WTC11 (cell line): ENCODE measurements around the gene PRCD. TPM values are rescaled to one million over a fixed set of nuclear protein-coding genes. Genes with fewer than 3 reads are reported as not detected.

Experiments
- ATAC-seq: fragments of 200-7000 bp; cut with Tn5 transposase; 2 replicates; pipeline ENCODE4 v1.10.0; 2021; ENCODE audit warnings: mild to moderate bottlenecking, moderate library complexity
- CTCF ChIA-PET: fragments of 300-600 bp; sonication (Branson Sonifier 250); formaldehyde crosslinking; loops from one replicate; lab custom pipeline; 2021; ENCODE audit warnings: antibody characterized with exemption; lab: Charles Lee
- POLR2A ChIA-PET: fragments of 350-600 bp; sonication (Branson Sonifier 250); formaldehyde crosslinking; loops from one replicate; lab custom pipeline; 2021; ENCODE audit warnings: antibody characterized with exemption; lab: Charles Lee
- DNase-seq: peaks from one replicate; pipeline ENCODE4 v3.0.0; 2021; ENCODE audit warnings: low spot score
- H3K27ac Mint-ChIP-seq: 2 replicates; pipeline ENCODE4 v1.8.0; 2021; ENCODE audit warnings: mixed read lengths
- H3K27me3 Mint-ChIP-seq: 2 replicates; pipeline ENCODE4 v1.8.0; 2021; ENCODE audit warnings: low read depth, mild to moderate bottlenecking, moderate library complexity, mixed read lengths
- H3K36me3 Mint-ChIP-seq: 2 replicates; pipeline ENCODE4 v1.8.0; 2021; ENCODE audit warnings: mixed read lengths
- H3K4me1 Mint-ChIP-seq: 2 replicates; pipeline ENCODE4 v1.8.0; 2022; ENCODE audit warnings: mixed read lengths
- H3K4me3 Mint-ChIP-seq: 2 replicates; pipeline ENCODE4 v1.8.0; 2021; ENCODE audit warnings: mild to moderate bottlenecking, moderate library complexity, mixed read lengths
- H3K9me3 Mint-ChIP-seq: 2 replicates; pipeline ENCODE4 v1.8.0; 2021; ENCODE audit warnings: mixed read lengths
- ETV6 ChIP-seq: sonication (generic); formaldehyde crosslinking; IDR thresholded peaks from 2 replicates; pipeline ENCODE4 v1.8.1; 2022; ENCODE audit warnings: mild to moderate bottlenecking, missing genetic modification reagents
- FOXJ3 ChIP-seq: sonication (generic); formaldehyde crosslinking; IDR thresholded peaks from 2 replicates; pipeline ENCODE4 v1.9.0; 2021; ENCODE audit warnings: missing genetic modification reagents, mild to moderate bottlenecking, borderline replicate concordance
- MYBL2 ChIP-seq: sonication (generic); formaldehyde crosslinking; IDR thresholded peaks from 2 replicates; pipeline ENCODE4 v1.8.1; 2023; ENCODE audit warnings: mild to moderate bottlenecking, moderate library complexity, missing genetic modification reagents
- NFATC4 ChIP-seq: fragments of 250-450 bp; sonication (Bioruptor Pico); IDR thresholded peaks from 2 replicates; pipeline ENCODE4 v1.9.0; 2021; ENCODE audit warnings: mild to moderate bottlenecking
- SMAD4 ChIP-seq: sonication (generic); formaldehyde crosslinking; IDR thresholded peaks from 2 replicates; pipeline ENCODE4 v1.8.0; 2022; ENCODE audit warnings: mild to moderate bottlenecking, missing genetic modification reagents
- TEAD1 ChIP-seq: sonication (generic); formaldehyde crosslinking; IDR thresholded peaks from 2 replicates; pipeline ENCODE4 v1.8.0; 2022; ENCODE audit warnings: mild to moderate bottlenecking, missing genetic modification reagents
- ZBTB21 ChIP-seq: sonication (generic); formaldehyde crosslinking; IDR thresholded peaks from 2 replicates; pipeline ENCODE4 v1.8.1; 2023; ENCODE audit warnings: mild to moderate bottlenecking, missing genetic modification reagents, borderline replicate concordance
- ZNF219 ChIP-seq: sonication (generic); formaldehyde crosslinking; IDR thresholded peaks from 2 replicates; pipeline ENCODE4 v1.8.0; 2023; ENCODE audit warnings: missing genetic modification reagents, mild to moderate bottlenecking, borderline replicate concordance
- ZNF396 ChIP-seq: fragments of 250-450 bp; sonication (Bioruptor Pico); IDR thresholded peaks from 2 replicates; pipeline ENCODE4 v1.8.0; 2021; ENCODE audit warnings: mild to moderate bottlenecking, moderate library complexity, borderline replicate concordance
- total RNA-seq: library from RNA; stranded (reverse); gene quantifications from 3 replicates; pipeline ENCODE4 v1.2.3, GENCODE V29; 2021
- TF ChIP-seq, protein P1 (sequence below): fragments of 250-450 bp; sonication (Bioruptor Pico); conservative IDR thresholded peaks from 2 replicates; pipeline ENCODE4 v1.9.0; 2021; ENCODE audit warnings: mild to moderate bottlenecking
- TF ChIP-seq, protein P2 (sequence below): sonication (generic); formaldehyde crosslinking; IDR thresholded peaks from 2 replicates; pipeline ENCODE4 v1.8.0; 2023; ENCODE audit warnings: missing genetic modification reagents, mild to moderate bottlenecking, borderline replicate concordance
- TF ChIP-seq, protein P3 (sequence below): sonication (generic); formaldehyde crosslinking; IDR thresholded peaks from 2 replicates; pipeline ENCODE4 v1.8.1; 2023; ENCODE audit warnings: mild to moderate bottlenecking, missing genetic modification reagents
- TF ChIP-seq, protein P4 (sequence below): fragments of 250-450 bp; sonication (Bioruptor Pico); IDR thresholded peaks from 2 replicates; pipeline ENCODE4 v1.9.0; 2021; ENCODE audit warnings: mild to moderate bottlenecking
- TF ChIP-seq, protein P5 (sequence below): fragments of 250-450 bp; sonication (Bioruptor Pico); IDR thresholded peaks from 2 replicates; pipeline ENCODE4 v2.1.2; 2022; ENCODE audit warnings: mild to moderate bottlenecking, moderate library complexity
- TF ChIP-seq, protein P6 (sequence below): sonication (generic); formaldehyde crosslinking; IDR thresholded peaks from 2 replicates; pipeline ENCODE4 v1.8.1; 2022; ENCODE audit warnings: mild to moderate bottlenecking, moderate library complexity, missing genetic modification reagents
- TF ChIP-seq, protein P7 (sequence below): fragments of 250-450 bp; sonication (Bioruptor Pico); IDR thresholded peaks from 2 replicates; pipeline ENCODE4 v1.9.0; 2021; ENCODE audit warnings: mild to moderate bottlenecking

Gene PRCD
- total RNA-seq, 1 experiment from 2014 or later = 2.7 TPM

DNA sequence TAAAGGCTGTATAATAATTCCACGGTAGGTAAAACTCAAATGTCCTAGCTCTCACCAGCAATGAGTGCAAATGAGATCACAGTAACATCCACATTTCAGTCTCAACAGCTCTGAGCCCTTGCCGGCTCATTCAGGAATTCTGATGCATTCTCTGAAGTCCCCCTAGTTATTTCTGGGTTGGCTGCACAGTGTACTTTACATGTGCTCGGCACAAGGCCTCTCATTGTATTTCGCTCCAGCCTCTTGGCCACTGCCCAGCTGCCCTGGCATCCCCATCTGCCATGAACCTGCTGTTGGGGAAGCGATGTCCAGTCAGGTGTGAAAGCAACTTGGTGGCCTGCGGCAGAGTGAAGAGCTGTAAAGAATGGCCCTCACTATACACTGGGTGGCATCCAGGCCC lies 14.3 kb downstream of the PRCD start:
- ChIA-PET POLR2A (no interaction called here), CTCF (interaction anchor here (0.9 to 1.3 kb wide), 2 partner anchors 23 to 156 kb away, joined by 3 to 4 read pairs; no protein-coding TSS in a partner anchor)
- no peak for DNase-seq
- TF ChIP-seq TEAD1 (CRISPR knock-in tag) (no peak), NFATC4 (CRISPR knock-in tag) (no peak), MYBL2 (no peak), ETV6 (CRISPR knock-in tag) (no peak), ZBTB21 (no peak), ZNF219 (no peak), SMAD4 (CRISPR knock-in tag) (no peak), FOXJ3 (CRISPR knock-in tag) (no peak), ZNF396 (CRISPR knock-in tag) (no peak)
- TF ChIP-seq, protein P1, sequence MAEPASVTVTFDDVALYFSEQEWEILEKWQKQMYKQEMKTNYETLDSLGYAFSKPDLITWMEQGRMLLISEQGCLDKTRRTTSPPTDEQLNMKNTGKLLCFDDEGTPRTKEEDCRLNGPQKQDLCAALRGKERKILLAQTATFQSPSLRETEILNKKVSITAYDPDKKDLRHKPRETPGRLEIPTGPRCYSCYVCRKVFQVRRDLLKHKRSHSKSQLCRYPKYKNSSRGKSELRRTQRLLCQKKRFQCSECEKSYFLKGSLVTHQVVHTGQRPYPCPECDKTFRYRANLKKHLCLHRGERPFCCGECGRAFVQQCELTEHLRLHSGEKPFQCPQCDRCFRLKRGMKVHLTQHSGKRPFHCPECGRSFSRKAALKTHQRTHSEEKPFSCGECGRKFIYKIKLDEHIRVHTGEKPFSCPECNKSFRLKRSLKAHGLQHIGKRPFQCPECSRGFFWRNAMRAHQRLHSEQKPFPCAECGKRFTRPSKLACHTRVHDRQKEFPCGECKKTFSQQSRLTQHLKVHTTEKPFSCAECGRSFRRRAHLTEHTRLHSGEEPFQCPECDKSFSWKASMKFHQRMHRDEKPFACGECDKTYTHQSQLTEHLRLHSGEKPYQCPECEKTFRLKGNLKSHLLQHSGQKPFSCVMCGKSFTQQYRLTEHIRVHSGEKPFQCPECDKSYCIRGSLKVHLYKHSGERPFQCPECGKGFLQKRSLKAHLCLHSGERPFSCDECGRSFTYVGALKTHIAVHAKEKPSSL (CRISPR knock-in tag) = no peak
- TF ChIP-seq, protein P2, sequence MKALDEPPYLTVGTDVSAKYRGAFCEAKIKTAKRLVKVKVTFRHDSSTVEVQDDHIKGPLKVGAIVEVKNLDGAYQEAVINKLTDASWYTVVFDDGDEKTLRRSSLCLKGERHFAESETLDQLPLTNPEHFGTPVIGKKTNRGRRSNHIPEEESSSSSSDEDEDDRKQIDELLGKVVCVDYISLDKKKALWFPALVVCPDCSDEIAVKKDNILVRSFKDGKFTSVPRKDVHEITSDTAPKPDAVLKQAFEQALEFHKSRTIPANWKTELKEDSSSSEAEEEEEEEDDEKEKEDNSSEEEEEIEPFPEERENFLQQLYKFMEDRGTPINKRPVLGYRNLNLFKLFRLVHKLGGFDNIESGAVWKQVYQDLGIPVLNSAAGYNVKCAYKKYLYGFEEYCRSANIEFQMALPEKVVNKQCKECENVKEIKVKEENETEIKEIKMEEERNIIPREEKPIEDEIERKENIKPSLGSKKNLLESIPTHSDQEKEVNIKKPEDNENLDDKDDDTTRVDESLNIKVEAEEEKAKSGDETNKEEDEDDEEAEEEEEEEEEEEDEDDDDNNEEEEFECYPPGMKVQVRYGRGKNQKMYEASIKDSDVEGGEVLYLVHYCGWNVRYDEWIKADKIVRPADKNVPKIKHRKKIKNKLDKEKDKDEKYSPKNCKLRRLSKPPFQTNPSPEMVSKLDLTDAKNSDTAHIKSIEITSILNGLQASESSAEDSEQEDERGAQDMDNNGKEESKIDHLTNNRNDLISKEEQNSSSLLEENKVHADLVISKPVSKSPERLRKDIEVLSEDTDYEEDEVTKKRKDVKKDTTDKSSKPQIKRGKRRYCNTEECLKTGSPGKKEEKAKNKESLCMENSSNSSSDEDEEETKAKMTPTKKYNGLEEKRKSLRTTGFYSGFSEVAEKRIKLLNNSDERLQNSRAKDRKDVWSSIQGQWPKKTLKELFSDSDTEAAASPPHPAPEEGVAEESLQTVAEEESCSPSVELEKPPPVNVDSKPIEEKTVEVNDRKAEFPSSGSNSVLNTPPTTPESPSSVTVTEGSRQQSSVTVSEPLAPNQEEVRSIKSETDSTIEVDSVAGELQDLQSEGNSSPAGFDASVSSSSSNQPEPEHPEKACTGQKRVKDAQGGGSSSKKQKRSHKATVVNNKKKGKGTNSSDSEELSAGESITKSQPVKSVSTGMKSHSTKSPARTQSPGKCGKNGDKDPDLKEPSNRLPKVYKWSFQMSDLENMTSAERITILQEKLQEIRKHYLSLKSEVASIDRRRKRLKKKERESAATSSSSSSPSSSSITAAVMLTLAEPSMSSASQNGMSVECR (CRISPR knock-in tag) = no peak
- TF ChIP-seq, protein P3, sequence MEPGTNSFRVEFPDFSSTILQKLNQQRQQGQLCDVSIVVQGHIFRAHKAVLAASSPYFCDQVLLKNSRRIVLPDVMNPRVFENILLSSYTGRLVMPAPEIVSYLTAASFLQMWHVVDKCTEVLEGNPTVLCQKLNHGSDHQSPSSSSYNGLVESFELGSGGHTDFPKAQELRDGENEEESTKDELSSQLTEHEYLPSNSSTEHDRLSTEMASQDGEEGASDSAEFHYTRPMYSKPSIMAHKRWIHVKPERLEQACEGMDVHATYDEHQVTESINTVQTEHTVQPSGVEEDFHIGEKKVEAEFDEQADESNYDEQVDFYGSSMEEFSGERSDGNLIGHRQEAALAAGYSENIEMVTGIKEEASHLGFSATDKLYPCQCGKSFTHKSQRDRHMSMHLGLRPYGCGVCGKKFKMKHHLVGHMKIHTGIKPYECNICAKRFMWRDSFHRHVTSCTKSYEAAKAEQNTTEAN = no peak
- TF ChIP-seq, protein P4, sequence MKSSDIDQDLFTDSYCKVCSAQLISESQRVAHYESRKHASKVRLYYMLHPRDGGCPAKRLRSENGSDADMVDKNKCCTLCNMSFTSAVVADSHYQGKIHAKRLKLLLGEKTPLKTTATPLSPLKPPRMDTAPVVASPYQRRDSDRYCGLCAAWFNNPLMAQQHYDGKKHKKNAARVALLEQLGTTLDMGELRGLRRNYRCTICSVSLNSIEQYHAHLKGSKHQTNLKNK (CRISPR knock-in tag) = no peak
- TF ChIP-seq, protein P5, sequence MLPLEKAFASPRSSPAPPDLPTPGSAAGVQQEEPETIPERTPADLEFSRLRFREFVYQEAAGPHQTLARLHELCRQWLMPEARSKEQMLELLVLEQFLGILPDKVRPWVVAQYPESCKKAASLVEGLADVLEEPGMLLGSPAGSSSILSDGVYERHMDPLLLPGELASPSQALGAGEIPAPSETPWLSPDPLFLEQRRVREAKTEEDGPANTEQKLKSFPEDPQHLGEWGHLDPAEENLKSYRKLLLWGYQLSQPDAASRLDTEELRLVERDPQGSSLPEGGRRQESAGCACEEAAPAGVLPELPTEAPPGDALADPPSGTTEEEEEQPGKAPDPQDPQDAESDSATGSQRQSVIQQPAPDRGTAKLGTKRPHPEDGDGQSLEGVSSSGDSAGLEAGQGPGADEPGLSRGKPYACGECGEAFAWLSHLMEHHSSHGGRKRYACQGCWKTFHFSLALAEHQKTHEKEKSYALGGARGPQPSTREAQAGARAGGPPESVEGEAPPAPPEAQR (CRISPR knock-in tag) = no peak
- TF ChIP-seq, protein P6, sequence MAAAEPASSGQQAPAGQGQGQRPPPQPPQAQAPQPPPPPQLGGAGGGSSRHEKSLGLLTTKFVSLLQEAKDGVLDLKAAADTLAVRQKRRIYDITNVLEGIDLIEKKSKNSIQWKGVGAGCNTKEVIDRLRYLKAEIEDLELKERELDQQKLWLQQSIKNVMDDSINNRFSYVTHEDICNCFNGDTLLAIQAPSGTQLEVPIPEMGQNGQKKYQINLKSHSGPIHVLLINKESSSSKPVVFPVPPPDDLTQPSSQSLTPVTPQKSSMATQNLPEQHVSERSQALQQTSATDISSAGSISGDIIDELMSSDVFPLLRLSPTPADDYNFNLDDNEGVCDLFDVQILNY (CRISPR knock-in tag) = no peak
- TF ChIP-seq, protein P7, sequence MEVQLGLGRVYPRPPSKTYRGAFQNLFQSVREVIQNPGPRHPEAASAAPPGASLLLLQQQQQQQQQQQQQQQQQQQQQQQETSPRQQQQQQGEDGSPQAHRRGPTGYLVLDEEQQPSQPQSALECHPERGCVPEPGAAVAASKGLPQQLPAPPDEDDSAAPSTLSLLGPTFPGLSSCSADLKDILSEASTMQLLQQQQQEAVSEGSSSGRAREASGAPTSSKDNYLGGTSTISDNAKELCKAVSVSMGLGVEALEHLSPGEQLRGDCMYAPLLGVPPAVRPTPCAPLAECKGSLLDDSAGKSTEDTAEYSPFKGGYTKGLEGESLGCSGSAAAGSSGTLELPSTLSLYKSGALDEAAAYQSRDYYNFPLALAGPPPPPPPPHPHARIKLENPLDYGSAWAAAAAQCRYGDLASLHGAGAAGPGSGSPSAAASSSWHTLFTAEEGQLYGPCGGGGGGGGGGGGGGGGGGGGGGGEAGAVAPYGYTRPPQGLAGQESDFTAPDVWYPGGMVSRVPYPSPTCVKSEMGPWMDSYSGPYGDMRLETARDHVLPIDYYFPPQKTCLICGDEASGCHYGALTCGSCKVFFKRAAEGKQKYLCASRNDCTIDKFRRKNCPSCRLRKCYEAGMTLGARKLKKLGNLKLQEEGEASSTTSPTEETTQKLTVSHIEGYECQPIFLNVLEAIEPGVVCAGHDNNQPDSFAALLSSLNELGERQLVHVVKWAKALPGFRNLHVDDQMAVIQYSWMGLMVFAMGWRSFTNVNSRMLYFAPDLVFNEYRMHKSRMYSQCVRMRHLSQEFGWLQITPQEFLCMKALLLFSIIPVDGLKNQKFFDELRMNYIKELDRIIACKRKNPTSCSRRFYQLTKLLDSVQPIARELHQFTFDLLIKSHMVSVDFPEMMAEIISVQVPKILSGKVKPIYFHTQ (CRISPR knock-in tag) = no peak
- peaks cover 30% of the 10 kb centered on the region for H3K4me1 Mint-ChIP-seq
- H3K27me3 Mint-ChIP-seq = no peaks in the 10 kb centered on the region
- ATAC-seq = no peak
- no peak overlapping the region for H3K27ac Mint-ChIP-seq
- no peaks in the 10 kb centered on the region for H3K9me3 Mint-ChIP-seq
- H3K36me3 Mint-ChIP-seq = peaks cover 16% of the 10 kb centered on the region
- H3K4me3 Mint-ChIP-seq = no peak overlapping the region
